HG02763 (cell line): ENCODE measurements around the gene RAB11FIP4.
"Not testable (repeated sequence)": the region's sequence is repeated elsewhere in the genome, so short reads cannot be mapped to it uniquely, and the experiment has no call there.

Experiments
- ATAC-seq: cut with Tn5 transposase; IDR thresholded peaks from one replicate; pipeline ENCODE4 v1.9.1; 2021; ENCODE audit warnings: mild to moderate bottlenecking, moderate library complexity; ENCODE audit not compliant: unreplicated experiment

The RAB11FIP4 gene

GRCh38 chr17:31431098-31431851, 39.8 kb downstream of the RAB11FIP4 start:
- no peak for ATAC-seq

- no peak for ATAC-seq
These were observed 40.6 kb downstream of the RAB11FIP4 start for GRCh38 chr17:31431852-31432658.

- ATAC-seq: no peak
These were observed 41.8 kb downstream of the RAB11FIP4 start for GRCh38 chr17:31433091-31433790.

GRCh38 chr17:31433811-31434726, 42.6 kb downstream of the RAB11FIP4 start:
- no peak for ATAC-seq

GRCh38 chr17:31434727-31435050, 43.2 kb downstream of the RAB11FIP4 start:
- ATAC-seq: no peak

- ATAC-seq: no peak
These were observed 44.1 kb downstream of the RAB11FIP4 start for GRCh38 chr17:31435581-31435980.

- ATAC-seq: no peak
These were observed 46.4 kb downstream of the RAB11FIP4 start for GRCh38 chr17:31437720-31438400.

- no peak for ATAC-seq
These were observed 48.2 kb downstream of the RAB11FIP4 start for GRCh38 chr17:31439716-31440115.

GRCh38 chr17:31442276-31442675, 50.8 kb downstream of the RAB11FIP4 start:
- no peak for ATAC-seq

GRCh38 chr17:31442856-31443255, 51.4 kb downstream of the RAB11FIP4 start:
- ATAC-seq: not testable (repeated sequence)

GRCh38 chr17:31443386-31443785, 51.9 kb downstream of the RAB11FIP4 start:
- ATAC-seq: no peak

GRCh38 chr17:31444026-31444425, 52.6 kb downstream of the RAB11FIP4 start:
- no peak for ATAC-seq

- ATAC-seq: no peak
These were observed 54.9 kb downstream of the RAB11FIP4 start for GRCh38 chr17:31446195-31446967.

- ATAC-seq: no peak
These were observed 57.1 kb downstream of the RAB11FIP4 start for GRCh38 chr17:31448467-31449077.

GRCh38 chr17:31449111-31449510, 57.6 kb downstream of the RAB11FIP4 start:
- ATAC-seq: no peak

GRCh38 chr17:31449746-31450145, 58.3 kb downstream of the RAB11FIP4 start:
- ATAC-seq: no peak

- ATAC-seq: no peak
These were observed 60.6 kb downstream of the RAB11FIP4 start for GRCh38 chr17:31452101-31452500.

GRCh38 chr17:31452561-31453110, 61.2 kb downstream of the RAB11FIP4 start:
- ATAC-seq: no peak

- no peak for ATAC-seq
These were observed 62.4 kb downstream of the RAB11FIP4 start for GRCh38 chr17:31453896-31454295.
